Coronary artery (tissue), 2 donors: Measurements from ENCODE around the gene MLLT3.
A peak's percentile ranks its signal among the peaks of the same experiment; 100 is the strongest.
"Not testable (repeated sequence)": the region's sequence is repeated elsewhere in the genome, so short reads cannot be mapped to it uniquely, and the experiment has no call there.

ENCODE experiments used
- DNase-seq: peaks from one replicate; pipeline ENCODE4 v3.0.0-alpha.2; 2017; ENCODE audit warnings: low spot score
- H3K27ac ChIP-seq, 2 donors: fragments of 200-600 bp; sonication (generic); one replicate each; pipeline ENCODE4 v1.5.1; 2016 to 2019
- H3K4me3 ChIP-seq: fragments of 200-600 bp; sonication (generic); 2 replicates; pipeline ENCODE4 v1.5.1; 2016; ENCODE audit warnings: mild to moderate bottlenecking, moderate library complexity
- TF ChIP-seq, protein P1 (sequence below): fragments of 200-600 bp; sonication (generic); IDR thresholded peaks from one replicate; pipeline ENCODE4 v1.5.1; 2019; ENCODE audit warnings: antibody characterized with exemption

The MLLT3 gene

DNA sequence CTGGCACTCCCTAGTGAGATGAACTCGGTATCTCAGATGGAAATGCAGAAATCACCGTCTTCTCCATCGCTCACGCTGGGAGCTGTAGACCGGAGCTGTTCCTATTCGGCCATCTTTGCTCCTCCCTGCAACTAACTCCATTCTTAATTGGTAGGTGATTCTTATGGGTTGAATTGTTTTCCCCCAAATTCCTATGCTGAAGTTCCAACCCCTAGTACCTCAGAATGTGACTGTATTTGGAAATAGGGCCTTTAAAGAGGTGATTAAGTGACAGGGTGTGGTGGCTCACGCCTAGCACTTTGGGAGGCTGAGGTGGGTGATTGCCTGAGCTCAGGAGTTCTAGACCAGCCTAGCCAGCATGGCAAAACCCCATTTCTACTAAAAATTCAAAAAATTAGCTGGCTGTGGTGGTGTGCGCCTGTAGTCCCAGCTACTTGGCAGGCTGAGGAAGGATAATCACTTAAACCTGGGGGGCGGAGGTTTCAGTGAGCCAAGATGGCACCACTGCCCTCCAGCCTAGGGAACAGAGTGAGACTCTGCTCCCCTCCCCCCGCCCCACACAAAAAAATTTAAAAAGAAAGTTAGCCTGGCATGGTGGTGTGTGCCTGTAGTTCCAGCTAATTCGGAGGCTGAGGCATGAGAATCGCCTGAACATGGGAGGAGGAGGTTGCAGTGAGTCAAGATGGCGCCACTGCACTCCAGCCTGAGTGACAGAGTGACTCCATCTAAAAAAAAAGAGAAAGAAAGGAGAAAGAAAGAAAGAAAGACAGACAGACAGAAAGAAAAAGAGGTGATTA, 36.6 kb upstream of the MLLT3 start:
- TF ChIP-seq, protein P1, sequence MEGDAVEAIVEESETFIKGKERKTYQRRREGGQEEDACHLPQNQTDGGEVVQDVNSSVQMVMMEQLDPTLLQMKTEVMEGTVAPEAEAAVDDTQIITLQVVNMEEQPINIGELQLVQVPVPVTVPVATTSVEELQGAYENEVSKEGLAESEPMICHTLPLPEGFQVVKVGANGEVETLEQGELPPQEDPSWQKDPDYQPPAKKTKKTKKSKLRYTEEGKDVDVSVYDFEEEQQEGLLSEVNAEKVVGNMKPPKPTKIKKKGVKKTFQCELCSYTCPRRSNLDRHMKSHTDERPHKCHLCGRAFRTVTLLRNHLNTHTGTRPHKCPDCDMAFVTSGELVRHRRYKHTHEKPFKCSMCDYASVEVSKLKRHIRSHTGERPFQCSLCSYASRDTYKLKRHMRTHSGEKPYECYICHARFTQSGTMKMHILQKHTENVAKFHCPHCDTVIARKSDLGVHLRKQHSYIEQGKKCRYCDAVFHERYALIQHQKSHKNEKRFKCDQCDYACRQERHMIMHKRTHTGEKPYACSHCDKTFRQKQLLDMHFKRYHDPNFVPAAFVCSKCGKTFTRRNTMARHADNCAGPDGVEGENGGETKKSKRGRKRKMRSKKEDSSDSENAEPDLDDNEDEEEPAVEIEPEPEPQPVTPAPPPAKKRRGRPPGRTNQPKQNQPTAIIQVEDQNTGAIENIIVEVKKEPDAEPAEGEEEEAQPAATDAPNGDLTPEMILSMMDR = no peak
- peak overlapping the region; percentile 75 for H3K4me3 ChIP-seq
- no peak for DNase-seq
- H3K27ac ChIP-seq = peak overlapping the region in 1 of 2 donors; percentile 13

DNA sequence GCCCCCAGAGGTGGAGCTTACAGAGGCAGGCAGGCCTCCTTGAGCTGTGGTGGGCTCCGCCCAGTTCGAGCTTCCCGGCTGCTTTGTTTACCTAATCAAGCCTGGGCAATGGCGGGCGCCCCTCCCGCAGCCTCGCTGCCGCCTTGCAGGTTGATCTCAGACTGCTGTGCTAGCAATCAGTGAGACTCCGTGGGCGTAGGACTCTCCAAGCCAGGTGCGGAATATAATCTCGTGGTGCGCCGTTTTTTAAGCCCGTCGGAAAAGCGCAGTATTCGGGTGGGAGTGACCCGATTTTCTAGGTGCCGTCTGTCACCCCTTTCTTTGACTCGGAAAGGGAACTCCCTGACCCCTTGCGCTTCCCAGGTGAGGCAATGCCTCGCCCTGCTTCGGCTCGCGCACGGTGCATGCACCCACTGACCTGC, 36.0 kb upstream of the MLLT3 start:
- Histone ChIP-seq H3K27ac (peak overlapping the region in 1 of 2 donors; percentile 13), H3K4me3 (peak overlapping the region; percentile 75)
- not testable (repeated sequence) for DNase-seq

DNA sequence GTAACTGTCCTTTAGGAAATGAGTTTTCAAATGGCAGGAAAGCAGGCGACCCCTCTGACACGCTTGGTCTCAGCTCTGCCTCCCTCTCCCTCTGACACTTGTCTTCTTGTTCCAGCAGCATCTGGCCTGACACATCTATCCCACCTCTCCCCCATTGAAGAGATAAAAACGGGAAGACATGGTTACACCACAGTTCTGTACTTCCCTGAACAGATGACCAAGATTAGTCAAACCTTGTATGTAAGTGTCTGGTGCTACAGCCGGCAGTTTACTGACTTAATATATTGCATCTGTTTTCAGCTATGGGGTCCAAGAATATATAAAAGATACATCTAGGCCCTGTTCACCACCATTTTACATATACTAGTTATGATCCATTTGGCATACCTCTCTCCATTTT, 29.6 kb upstream of the MLLT3 start:
- H3K27ac ChIP-seq = no peak overlapping the region
- TF ChIP-seq, protein P1 = no peak
- H3K4me3 ChIP-seq = no peak overlapping the region
- DNase-seq = no peak

DNA sequence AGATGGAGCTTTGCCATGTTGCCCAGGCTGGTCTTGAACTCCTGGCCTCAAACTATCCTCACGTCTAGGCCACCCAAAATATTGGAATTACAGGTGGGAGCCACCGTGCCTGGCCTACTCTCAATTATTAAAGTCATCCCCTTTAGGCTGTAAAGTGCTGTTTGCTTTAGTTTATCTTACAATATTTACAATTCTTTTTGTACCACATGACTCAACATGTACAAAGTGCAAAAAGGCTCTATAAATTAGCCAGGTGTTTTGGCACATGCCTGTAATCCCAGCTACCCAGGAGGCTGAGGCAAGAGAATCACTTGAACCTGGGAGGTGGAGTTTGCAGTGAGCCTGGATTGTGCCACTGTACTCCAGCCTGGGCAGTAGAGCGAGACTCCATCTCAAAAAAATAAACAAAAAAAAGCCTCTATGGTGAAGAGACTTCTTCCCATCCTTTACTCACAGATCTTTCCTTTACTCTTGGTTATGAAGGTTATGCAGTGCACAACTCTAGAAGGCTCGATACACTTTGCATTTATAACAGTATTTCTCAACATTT, 28.5 kb upstream of the MLLT3 start:
- TF ChIP-seq, protein P1 = no peak
- Histone ChIP-seq H3K4me3 (no peak overlapping the region), H3K27ac (no peak overlapping the region)
- DNase-seq = no peak

DNA sequence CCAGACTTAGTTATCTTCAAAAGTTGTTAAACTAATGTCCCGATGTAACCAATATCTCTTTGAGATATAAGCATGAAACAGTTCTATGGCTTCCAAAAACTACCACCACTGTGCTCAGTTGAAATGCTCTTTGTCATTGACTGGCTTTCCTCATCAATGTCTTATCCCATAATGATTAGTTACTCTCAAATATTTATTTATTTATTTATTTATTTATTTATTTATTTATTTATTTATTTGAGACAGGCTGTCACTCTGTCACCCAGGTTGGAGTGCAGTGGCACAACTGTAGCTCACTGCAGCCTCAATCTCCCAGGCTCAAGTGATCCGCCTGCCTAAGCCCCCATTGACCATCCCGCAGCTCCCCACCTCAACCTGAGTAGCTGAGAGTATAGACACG, 28.0 kb upstream of the MLLT3 start:
- TF ChIP-seq, protein P1 = no peak
- DNase-seq = no peak
- no peak overlapping the region for H3K27ac ChIP-seq

DNA sequence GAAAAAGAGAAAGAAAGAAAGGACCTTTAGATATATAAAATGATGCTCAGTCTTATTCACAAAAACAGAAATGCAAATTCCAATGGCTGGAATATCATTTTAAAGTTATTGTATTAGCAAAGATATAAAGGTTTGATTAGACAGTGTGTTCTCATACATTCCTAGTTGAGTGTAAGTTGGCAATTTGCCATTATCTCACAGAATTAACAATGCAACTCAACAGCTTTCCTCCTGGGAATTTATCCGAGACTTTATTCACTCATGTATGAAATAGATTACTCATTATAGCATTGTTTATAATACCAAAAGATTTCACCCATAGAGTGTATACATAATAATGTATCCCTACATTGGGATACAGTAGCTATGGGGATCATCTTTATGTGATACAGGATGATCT, 27.1 kb upstream of the MLLT3 start:
- Histone ChIP-seq H3K4me3 (no peak overlapping the region), H3K27ac (no peak overlapping the region)
- TF ChIP-seq, protein P1 = no peak
- no peak for DNase-seq

More for the DNA sequence above, 28.0 kb upstream of the MLLT3 start:
- no peak overlapping the region for H3K4me3 ChIP-seq

DNA sequence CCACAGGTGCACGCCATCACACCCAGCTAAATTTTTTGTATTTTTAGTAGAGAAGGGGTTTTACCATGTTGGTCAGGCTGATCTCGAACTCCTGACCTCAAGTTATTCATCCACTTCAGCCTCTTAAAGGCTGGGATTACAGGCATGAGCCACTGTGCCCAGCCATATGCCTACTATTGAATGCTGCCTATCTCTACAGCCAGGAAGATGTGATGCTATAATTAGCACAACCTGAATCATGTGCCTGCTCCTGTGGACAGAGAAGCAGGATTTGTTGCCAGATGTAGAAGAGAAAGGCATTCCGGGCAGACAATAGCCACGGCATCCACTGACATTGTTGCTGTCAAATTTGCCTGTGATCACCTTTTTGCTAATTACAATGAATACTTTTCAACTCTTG, 24.4 kb upstream of the MLLT3 start:
- H3K27ac ChIP-seq = no peak overlapping the region
- no peak overlapping the region for H3K4me3 ChIP-seq
- TF ChIP-seq, protein P1 = no peak
- no peak for DNase-seq
